BJ (cell line): ENCODE results near the gene UNC79. TPM values are rescaled to one million over a fixed set of nuclear protein-coding genes. Genes with fewer than 3 reads are reported as not detected.

Source experiments
- CTCF ChIA-PET: fragments of 350-600 bp; formaldehyde crosslinking; extraction: SDS; loops from one replicate; lab custom pipeline; 2021; ENCODE audit warnings: antibody characterized with exemption, inconsistent platforms; lab: Yijun Ruan, JAX
- POLR2A ChIA-PET: fragments of 300-600 bp; sonication (Branson Sonifier 250); formaldehyde crosslinking; extraction: SDS; loops from one replicate; lab custom pipeline; 2021; ENCODE audit warnings: antibody characterized with exemption; lab: Charles Lee
- DNase-seq: peaks from one replicate; pipeline ENCODE4 v3.0.0-alpha.2; 2011; ENCODE audit warnings: low read depth
- H3K27me3 ChIP-seq: 2 replicates; pipeline ENCODE4 v1.6.0; 2011; ENCODE audit warnings: low read length; ENCODE audit not compliant: control insufficient read depth, insufficient read depth
- H3K36me3 ChIP-seq: 2 replicates; pipeline ENCODE4 v1.5.1; 2011; ENCODE audit warnings: low read length; ENCODE audit not compliant: control insufficient read depth, insufficient read depth
- H3K4me3 ChIP-seq: 2 replicates; pipeline ENCODE4 v1.5.1; 2011; ENCODE audit warnings: low read depth, mild to moderate bottlenecking, control low read depth, low read length
- CTCF ChIP-seq: IDR thresholded peaks from 2 replicates; pipeline ENCODE4 v1.5.1; 2011; ENCODE audit warnings: low read depth, mild to moderate bottlenecking, control low read depth, inconsistent platforms, low read length, moderate library complexity; ENCODE audit not compliant: insufficient read depth
- polyA plus RNA-seq: library from polyadenylated mRNA; depleted of rRNA; stranded (reverse); fragments of >200 nt; gene quantifications from 2 replicates; pipeline ENCODE4 v1.2.3, GENCODE V29; 2011

The UNC79 gene
- polyA plus RNA-seq, 1 experiment = 0.04 TPM

GRCh38 chr14:93747560-93747959 is 316.8 kb downstream of the UNC79 start:
- no peak for DNase-seq
- H3K27me3 ChIP-seq = no peaks in the 10 kb centered on the region
- CTCF ChIA-PET = no interaction called here
- POLR2A ChIA-PET = no interaction called here
- no peaks in the 10 kb centered on the region for H3K36me3 ChIP-seq
- no peak overlapping the region for H3K4me3 ChIP-seq
- no peak for TF ChIP-seq CTCF

- ChIA-PET CTCF (no interaction called here), POLR2A (no interaction called here)
- no peak overlapping the region for H3K4me3 ChIP-seq
- DNase-seq = no peak
- H3K27me3 ChIP-seq = no peaks in the 10 kb centered on the region
- no peaks in the 10 kb centered on the region for H3K36me3 ChIP-seq
- no peak for TF ChIP-seq CTCF
Observed at GRCh38 chr14:93748208-93749075, 317.7 kb downstream of the UNC79 start.

- CTCF ChIA-PET = no interaction called here
Observed at GRCh38 chr14:93749076-93749420, 318.3 kb downstream of the UNC79 start.

GRCh38 chr14:93751946-93752655 is 321.4 kb downstream of the UNC79 start:
- CTCF ChIA-PET = no interaction called here
- Histone ChIP-seq H3K4me3 (no peak overlapping the region), H3K27me3 (no peaks in the 10 kb centered on the region), H3K36me3 (no peaks in the 10 kb centered on the region)
- DNase-seq = no peak
- no peak for TF ChIP-seq CTCF
- POLR2A ChIA-PET = no interaction called here

More at GRCh38 chr14:93749076-93749420, 318.3 kb downstream of the UNC79 start:
- DNase-seq = no peak
- no peaks in the 10 kb centered on the region for H3K36me3 ChIP-seq
- H3K27me3 ChIP-seq = no peaks in the 10 kb centered on the region
- no peak for TF ChIP-seq CTCF
- POLR2A ChIA-PET = no interaction called here
- H3K4me3 ChIP-seq = no peak overlapping the region

- no peak overlapping the region for H3K4me3 ChIP-seq
- no peaks in the 10 kb centered on the region for H3K36me3 ChIP-seq
- no peaks in the 10 kb centered on the region for H3K27me3 ChIP-seq
- no peak for TF ChIP-seq CTCF
- ChIA-PET CTCF (no interaction called here), POLR2A (no interaction called here)
- DNase-seq = no peak
Observed at GRCh38 chr14:93752980-93753561, 322.3 kb downstream of the UNC79 start.
